HepG2 (cell line): ENCODE results near the gene MAPRE3. TPM values are rescaled to one million over a fixed set of nuclear protein-coding genes. Genes with fewer than 3 reads are reported as not detected.

Source experiments
- AKAP8 ChIP-seq: sonication (generic); formaldehyde crosslinking; IDR thresholded peaks from 2 replicates; pipeline ENCODE4 v1.5.1; 2020; ENCODE audit warnings: mild to moderate bottlenecking, missing genetic modification reagents
- FOXA1 ChIP-seq, 2 experiments: fragments of 450-650 bp in 1 of 2; sonication (generic) in 1 of 2; formaldehyde crosslinking in 1 of 2; IDR thresholded peaks; 2 replicates each; pipeline versions ENCODE4 v1.4.0 to v1.6.1; 2016 to 2020; ENCODE audit warnings: missing genetic modification reagents in 1 of 2
- GTF2F1 ChIP-seq: fragments of 150-350 bp; IDR thresholded peaks from 2 replicates; pipeline ENCODE4 v1.6.1; 2014; ENCODE audit warnings: low read length
- GZF1 ChIP-seq: sonication (generic); formaldehyde crosslinking; IDR thresholded peaks from 2 replicates; pipeline ENCODE4 v1.5.1; 2020; ENCODE audit warnings: mild to moderate bottlenecking, missing genetic modification reagents
- HNF1B ChIP-seq: sonication (generic); formaldehyde crosslinking; IDR thresholded peaks from 2 replicates; pipeline ENCODE4 v1.5.1; 2020; ENCODE audit warnings: mild to moderate bottlenecking, moderate library complexity, missing genetic modification reagents
- KAT8 ChIP-seq: IDR thresholded peaks from 2 replicates; pipeline ENCODE4 v1.6.1; 2016; ENCODE audit warnings: missing genetic modification reagents, missing compliant biosample characterization
- MIER2 ChIP-seq: IDR thresholded peaks from 2 replicates; pipeline ENCODE4 v1.6.1; 2016; ENCODE audit warnings: missing biosample characterization, missing genetic modification reagents
- MYC ChIP-seq: sonication (generic); formaldehyde crosslinking; IDR thresholded peaks from 2 replicates; pipeline ENCODE4 v1.9.0; 2021; ENCODE audit warnings: missing genetic modification reagents, borderline replicate concordance
- PBX3 ChIP-seq: sonication (generic); formaldehyde crosslinking; IDR thresholded peaks from 2 replicates; pipeline ENCODE4 v1.8.1; 2023; ENCODE audit warnings: missing genetic modification reagents, inconsistent platforms, borderline replicate concordance
- SAFB2 ChIP-seq: sonication (generic); formaldehyde crosslinking; IDR thresholded peaks from 2 replicates; pipeline ENCODE4 v1.5.1; 2020; ENCODE audit warnings: missing genetic modification reagents, low read depth, mild to moderate bottlenecking, borderline replicate concordance
- STAT5B ChIP-seq: sonication (generic); formaldehyde crosslinking; IDR thresholded peaks from 2 replicates; pipeline ENCODE4 v1.4.0; 2020; ENCODE audit warnings: missing genetic modification reagents
- ZFP62 ChIP-seq: sonication (generic); formaldehyde crosslinking; IDR thresholded peaks from 2 replicates; pipeline ENCODE4 v1.4.0; 2020; ENCODE audit warnings: missing genetic modification reagents
- ZFYVE20 ChIP-seq: sonication (generic); formaldehyde crosslinking; IDR thresholded peaks from 2 replicates; pipeline ENCODE4 v1.8.0; 2023; ENCODE audit warnings: low read depth, mild to moderate bottlenecking, moderate library complexity, missing genetic modification reagents, borderline replicate concordance
- ZNF136 ChIP-seq: sonication (generic); formaldehyde crosslinking; IDR thresholded peaks from 2 replicates; pipeline ENCODE4 v1.8.1; 2022; ENCODE audit warnings: low read depth, mild to moderate bottlenecking, moderate library complexity, missing genetic modification reagents
- ZNF512B ChIP-seq: sonication (generic); formaldehyde crosslinking; IDR thresholded peaks from 2 replicates; pipeline ENCODE4 v1.5.1; 2020; ENCODE audit warnings: missing genetic modification reagents, mild to moderate bottlenecking, borderline replicate concordance
- ZNF543 ChIP-seq: sonication (generic); formaldehyde crosslinking; IDR thresholded peaks from 2 replicates; pipeline ENCODE4 v1.4.0; 2020; ENCODE audit warnings: mild to moderate bottlenecking, missing genetic modification reagents
- ZNF557 ChIP-seq: sonication (generic); formaldehyde crosslinking; IDR thresholded peaks from 2 replicates; pipeline ENCODE4 v1.4.0; 2020; ENCODE audit warnings: missing genetic modification reagents
- ZNF609 ChIP-seq: sonication (generic); formaldehyde crosslinking; IDR thresholded peaks from 2 replicates; pipeline ENCODE4 v1.4.0; 2020; ENCODE audit warnings: mild to moderate bottlenecking, missing genetic modification reagents, borderline replicate concordance
- polyA plus RNA-seq, 8 experiments: library from polyadenylated mRNA; depleted of rRNA in 3 of 8; stranded (reverse) in 7 of 8; unstranded in 1 of 8; fragments of >200 nt; fragmentation: Illumina TruSeq in 4 of 8; extraction: Trizol in 4 of 8; gene quantifications; 2 replicates each; pipeline versions ENCODE4 v1.2.1 to v1.2.3, GENCODE V29; 2011 to 2016; ENCODE audit warnings: low read depth in 4 of 8, missing spikeins in 1 of 8, mixed read lengths in 1 of 8; ENCODE audit not compliant: insufficient read depth in 1 of 8
- total RNA-seq, 5 experiments: library from RNA; depleted of rRNA; stranded (reverse); fragments of >200 nt; fragmentation: Illumina TruSeq; extraction: Trizol; gene quantifications; 2 replicates each; pipeline ENCODE4 v1.2.3, GENCODE V29; 2016; ENCODE audit warnings: low read depth in 1 of 5

The MAPRE3 gene
- total and polyA plus RNA-seq, 2 of the 13 experiments (the other 11 are each of a cell fraction or from before 2014, with no cell fraction given) = 0.31 to 0.91 TPM

- TF ChIP-seq ZNF512B (CRISPR knock-in tag) (peak; percentile 86; the same call in 1 of the 2 replicates), HNF1B (CRISPR knock-in tag) (no peak), FOXA1 (IDR thresholded peaks at IDR 0.05) (no peak), FOXA1 (CRISPR knock-in tag; IDR thresholded peaks at IDR 0.05) (no peak), SAFB2 (0 out of 2 replicates have a peak, but pooled peaks have one; percentile 20), MIER2 (CRISPR knock-in tag) (no peak), GZF1 (CRISPR knock-in tag) (peak; percentile 82; the same call in 1 of the 2 replicates), PBX3 (CRISPR knock-in tag) (no peak), STAT5B (no peak), ZNF557 (CRISPR knock-in tag) (no peak), MYC (peak; percentile 80; the same call in 1 of the 2 replicates), ZNF609 (CRISPR knock-in tag) (peak; percentile 53; the same call in 1 of the 2 replicates), ZNF136 (CRISPR knock-in tag) (0 out of 2 replicates have a peak, but pooled peaks have one; percentile 71), ZFYVE20 (CRISPR knock-in tag) (no peak), KAT8 (CRISPR knock-in tag) (no peak), ZNF543 (CRISPR knock-in tag) (peak; percentile 24; the same call in 1 of the 2 replicates), GTF2F1 (no peak), AKAP8 (CRISPR knock-in tag) (no peak), ZFP62 (CRISPR knock-in tag) (no peak)
These were observed 79.2 kb downstream of the MAPRE3 start (continued) for GRCh38 chr2:27049422-27050280.
